Measurements from ENCODE around the gene MLEC. TPM values are rescaled to one million over a fixed set of nuclear protein-coding genes. Genes with fewer than 3 reads are reported as not detected.
A peak's percentile ranks its signal among the peaks of the same experiment; 100 is the strongest.

The MLEC gene
- total and polyA plus RNA-seq, 2 of the 13 experiments (the other 11 are each of a cell fraction or from before 2014, with no cell fraction given), result 49.8 to 156 TPM

GRCh38 chr12:120686690-120687577 lies at the start of gene MLEC (continued):
- TF ChIP-seq KIAA2018 (CRISPR knock-in tag; IDR thresholded peaks at IDR 0.05; ENCODE audit: borderline replicate concordance) (no peak), SIX1 (CRISPR knock-in tag; IDR thresholded peaks at IDR 0.05; ENCODE audit: borderline replicate concordance) (no peak), CREM (IDR thresholded peaks at IDR 0.05) (no peak; the same call in none of the 2 replicates), CREM (CRISPR knock-in tag; IDR thresholded peaks at IDR 0.05) (no peak), NFYB (CRISPR knock-in tag; IDR thresholded peaks at IDR 0.05) (peak; percentile 86), ATF7-NPFF (CRISPR knock-in tag; IDR thresholded peaks at IDR 0.05; ENCODE audit: low read depth) (peak; percentile 89), ZNF552 (CRISPR knock-in tag; IDR thresholded peaks at IDR 0.05; ENCODE audit: borderline replicate concordance) (no peak), SP140L (CRISPR knock-in tag; IDR thresholded peaks at IDR 0.05; ENCODE audit: borderline replicate concordance) (no peak), ZNF556 (CRISPR knock-in tag; IDR thresholded peaks at IDR 0.05; ENCODE audit: borderline replicate concordance) (peak; percentile 15; the same call in 1 of the 2 replicates), ZNF407 (CRISPR knock-in tag; IDR thresholded peaks at IDR 0.05; ENCODE audit: not compliant biosample characterization) (peak; percentile 31), REL (CRISPR knock-in tag; conservative IDR thresholded peaks at IDR 0.05) (no peak), ZNF17 (CRISPR knock-in tag; IDR thresholded peaks at IDR 0.05) (no peak)
